ENCODE results near the gene GALNT13. TPM values are rescaled to one million over a fixed set of nuclear protein-coding genes. Genes with fewer than 3 reads are reported as not detected.

Gene GALNT13
- total RNA-seq (not detected), polyA plus RNA-seq (not detected)

DNA sequence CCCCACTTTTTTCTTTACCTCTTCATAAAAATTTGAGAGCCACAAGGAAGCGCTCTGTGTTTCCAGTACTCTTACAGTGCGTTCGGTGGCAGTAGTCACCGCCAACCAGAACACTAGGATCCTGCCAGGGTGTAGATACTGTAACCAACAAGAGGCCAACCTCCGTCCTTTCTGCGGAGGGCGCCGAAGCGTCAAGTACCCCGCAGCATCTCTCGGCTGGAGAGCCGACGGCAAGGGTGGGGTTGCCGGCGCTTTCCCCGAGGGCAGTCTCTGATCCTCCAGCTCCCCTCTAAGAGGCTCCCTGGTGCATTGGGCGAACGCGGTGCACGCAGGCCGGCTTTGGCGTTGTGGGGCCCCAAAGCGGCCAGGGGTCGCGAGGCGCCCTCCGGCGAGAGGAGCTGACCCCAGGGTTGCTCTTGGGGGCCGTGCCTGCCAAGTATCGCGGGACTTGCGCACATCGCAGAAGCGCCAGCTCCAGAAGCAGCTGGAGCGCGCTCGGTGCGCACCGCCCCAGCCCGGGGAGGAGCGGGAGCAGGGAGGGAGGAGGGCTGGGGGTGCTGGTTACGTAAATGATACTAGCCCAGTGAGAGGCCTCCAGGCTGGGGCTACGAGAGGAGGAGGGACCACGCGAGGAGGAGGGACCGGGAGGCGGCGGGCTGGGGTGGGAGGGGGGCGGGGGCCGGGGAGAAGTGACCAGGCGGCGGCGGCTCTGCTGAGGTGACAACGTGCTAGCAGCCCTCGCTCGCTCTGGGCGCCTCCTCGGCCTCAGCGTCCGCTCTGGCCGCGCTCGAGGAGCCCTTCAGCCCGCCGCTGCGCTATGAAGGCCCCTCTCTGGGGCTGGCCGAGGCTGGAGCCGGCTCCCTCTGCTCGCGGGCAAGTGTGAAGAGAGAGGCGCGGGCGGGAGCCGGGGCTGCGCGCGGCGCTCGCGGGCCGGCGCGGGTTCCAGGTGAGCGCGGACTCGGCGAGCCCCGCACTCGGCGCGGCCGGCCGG is at the start of gene GALNT13:
Gene GALNT13, plus strand, starts transcription at position 692 of the 991 bp plus-strand sequence.
- Histone ChIP-seq H3K4me1 (ENCODE audit: control insufficient read depth in 4 of 4, insufficient read depth in 4 of 4, low read length in 3 of 4) (peaks cover 0 to 3% (median under 1%) of the 10 kb centered on the region in 4 donors), H3K9me3 (ENCODE audit: control insufficient read depth in 4 of 4, low read length in 3 of 4) (no peaks in the 10 kb centered on the region), H3K27ac (ENCODE audit: low read depth in 1 of 2, low read length in 2 of 2) (no peak within 1 kb of the TSS), H3K36me3 (ENCODE audit: control insufficient read depth in 4 of 4, insufficient read depth in 3 of 4, low read depth in 1 of 4, low read length in 3 of 4) (no peaks in the 10 kb centered on the region), H3K4me3 (ENCODE audit: low read depth in 1 of 3, low read length in 3 of 3) (no peak within 1 kb of the TSS), H3K27me3 (ENCODE audit: control insufficient read depth in 4 of 4, insufficient read depth in 4 of 4, low read length in 3 of 4) (peaks cover 0 to 9% (median 1%) of the 10 kb centered on the region in 4 donors), H3K9ac (ENCODE audit: low read depth in 1 of 2, low read length in 2 of 2) (no peak within 1 kb of the TSS)
- no peak for DNase-seq (ENCODE audit: low spot score)
- 3% methylated on average over 93 of the region's 93 CpGs for WGBS
- no peak for TF ChIP-seq JUND (IDR thresholded peaks at IDR 0.05)
- no peak for TF ChIP-seq FOXA2 (IDR thresholded peaks at IDR 0.05)
- TF ChIP-seq, protein P1, sequence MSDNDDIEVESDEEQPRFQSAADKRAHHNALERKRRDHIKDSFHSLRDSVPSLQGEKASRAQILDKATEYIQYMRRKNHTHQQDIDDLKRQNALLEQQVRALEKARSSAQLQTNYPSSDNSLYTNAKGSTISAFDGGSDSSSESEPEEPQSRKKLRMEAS (IDR thresholded peaks at IDR 0.05) = no peak
- TF ChIP-seq YY1 (IDR thresholded peaks at IDR 0.05) = no peak
- TF ChIP-seq RXRA (IDR thresholded peaks at IDR 0.05) = no peak

DNA sequence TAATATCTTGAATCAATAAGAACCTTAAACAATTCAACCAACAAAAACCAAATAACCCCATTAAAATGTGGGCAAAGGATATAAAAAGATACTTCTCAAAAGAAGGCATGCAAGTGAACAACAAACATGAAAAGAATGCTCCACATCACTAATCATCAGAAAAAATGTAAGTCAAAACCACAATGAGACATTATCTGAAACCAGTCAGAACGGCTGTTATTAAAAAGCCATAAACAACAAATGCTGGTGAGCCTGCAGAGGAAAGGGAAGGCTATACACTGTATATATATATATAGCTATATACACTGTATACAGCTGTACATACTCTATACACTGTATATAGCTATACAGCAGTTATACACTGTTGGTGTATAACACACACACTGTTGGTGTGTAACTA is 47.8 kb upstream of the GALNT13 start:
- no peaks in the 10 kb centered on the region for H3K4me1 ChIP-seq (ENCODE audit: control insufficient read depth in 4 of 4, insufficient read depth in 4 of 4, low read length in 3 of 4)
- no peak overlapping the region for H3K4me3 ChIP-seq (ENCODE audit: low read depth in 1 of 3, low read length in 3 of 3)
- peaks cover 0 to 3% (median 0%) of the 10 kb centered on the region in 4 donors for H3K27me3 ChIP-seq (ENCODE audit: control insufficient read depth in 4 of 4, insufficient read depth in 4 of 4, low read length in 3 of 4)
- TF ChIP-seq, protein P2, sequence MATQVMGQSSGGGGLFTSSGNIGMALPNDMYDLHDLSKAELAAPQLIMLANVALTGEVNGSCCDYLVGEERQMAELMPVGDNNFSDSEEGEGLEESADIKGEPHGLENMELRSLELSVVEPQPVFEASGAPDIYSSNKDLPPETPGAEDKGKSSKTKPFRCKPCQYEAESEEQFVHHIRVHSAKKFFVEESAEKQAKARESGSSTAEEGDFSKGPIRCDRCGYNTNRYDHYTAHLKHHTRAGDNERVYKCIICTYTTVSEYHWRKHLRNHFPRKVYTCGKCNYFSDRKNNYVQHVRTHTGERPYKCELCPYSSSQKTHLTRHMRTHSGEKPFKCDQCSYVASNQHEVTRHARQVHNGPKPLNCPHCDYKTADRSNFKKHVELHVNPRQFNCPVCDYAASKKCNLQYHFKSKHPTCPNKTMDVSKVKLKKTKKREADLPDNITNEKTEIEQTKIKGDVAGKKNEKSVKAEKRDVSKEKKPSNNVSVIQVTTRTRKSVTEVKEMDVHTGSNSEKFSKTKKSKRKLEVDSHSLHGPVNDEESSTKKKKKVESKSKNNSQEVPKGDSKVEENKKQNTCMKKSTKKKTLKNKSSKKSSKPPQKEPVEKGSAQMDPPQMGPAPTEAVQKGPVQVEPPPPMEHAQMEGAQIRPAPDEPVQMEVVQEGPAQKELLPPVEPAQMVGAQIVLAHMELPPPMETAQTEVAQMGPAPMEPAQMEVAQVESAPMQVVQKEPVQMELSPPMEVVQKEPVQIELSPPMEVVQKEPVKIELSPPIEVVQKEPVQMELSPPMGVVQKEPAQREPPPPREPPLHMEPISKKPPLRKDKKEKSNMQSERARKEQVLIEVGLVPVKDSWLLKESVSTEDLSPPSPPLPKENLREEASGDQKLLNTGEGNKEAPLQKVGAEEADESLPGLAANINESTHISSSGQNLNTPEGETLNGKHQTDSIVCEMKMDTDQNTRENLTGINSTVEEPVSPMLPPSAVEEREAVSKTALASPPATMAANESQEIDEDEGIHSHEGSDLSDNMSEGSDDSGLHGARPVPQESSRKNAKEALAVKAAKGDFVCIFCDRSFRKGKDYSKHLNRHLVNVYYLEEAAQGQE (IDR thresholded peaks at IDR 0.05) = no peak
- TF ChIP-seq, protein P1 (IDR thresholded peaks at IDR 0.05) = no peak
- TF ChIP-seq JUND (IDR thresholded peaks at IDR 0.05) (no peak), FOXA2 (IDR thresholded peaks at IDR 0.05) (no peak), SP1 (IDR thresholded peaks at IDR 0.05) (no peak), YY1 (IDR thresholded peaks at IDR 0.05) (no peak), FOXA1 (IDR thresholded peaks at IDR 0.05) (no peak), RXRA (IDR thresholded peaks at IDR 0.05) (no peak), HNF4G (IDR thresholded peaks at IDR 0.05) (no peak), HNF4A (conservative IDR thresholded peaks at IDR 0.05) (no peak), TAF1 (conservative IDR thresholded peaks at IDR 0.05) (no peak), NR2F2 (IDR thresholded peaks at IDR 0.05) (no peak)
- TF ChIP-seq, protein P3, sequence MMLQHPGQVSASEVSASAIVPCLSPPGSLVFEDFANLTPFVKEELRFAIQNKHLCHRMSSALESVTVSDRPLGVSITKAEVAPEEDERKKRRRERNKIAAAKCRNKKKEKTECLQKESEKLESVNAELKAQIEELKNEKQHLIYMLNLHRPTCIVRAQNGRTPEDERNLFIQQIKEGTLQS (IDR thresholded peaks at IDR 0.05) = no peak
- TF ChIP-seq, protein P4, sequence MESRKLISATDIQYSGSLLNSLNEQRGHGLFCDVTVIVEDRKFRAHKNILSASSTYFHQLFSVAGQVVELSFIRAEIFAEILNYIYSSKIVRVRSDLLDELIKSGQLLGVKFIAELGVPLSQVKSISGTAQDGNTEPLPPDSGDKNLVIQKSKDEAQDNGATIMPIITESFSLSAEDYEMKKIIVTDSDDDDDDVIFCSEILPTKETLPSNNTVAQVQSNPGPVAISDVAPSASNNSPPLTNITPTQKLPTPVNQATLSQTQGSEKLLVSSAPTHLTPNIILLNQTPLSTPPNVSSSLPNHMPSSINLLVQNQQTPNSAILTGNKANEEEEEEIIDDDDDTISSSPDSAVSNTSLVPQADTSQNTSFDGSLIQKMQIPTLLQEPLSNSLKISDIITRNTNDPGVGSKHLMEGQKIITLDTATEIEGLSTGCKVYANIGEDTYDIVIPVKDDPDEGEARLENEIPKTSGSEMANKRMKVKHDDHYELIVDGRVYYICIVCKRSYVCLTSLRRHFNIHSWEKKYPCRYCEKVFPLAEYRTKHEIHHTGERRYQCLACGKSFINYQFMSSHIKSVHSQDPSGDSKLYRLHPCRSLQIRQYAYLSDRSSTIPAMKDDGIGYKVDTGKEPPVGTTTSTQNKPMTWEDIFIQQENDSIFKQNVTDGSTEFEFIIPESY (IDR thresholded peaks at IDR 0.05) = no peak
- 44% methylated on average over 1 of the region's 1 CpG for WGBS
- no peaks in the 10 kb centered on the region for H3K36me3 ChIP-seq (ENCODE audit: control insufficient read depth in 4 of 4, insufficient read depth in 3 of 4, low read depth in 1 of 4, low read length in 3 of 4)
- H3K9me3 ChIP-seq (ENCODE audit: control insufficient read depth in 4 of 4, low read length in 3 of 4) = peaks cover 0 to 2% (median 0%) of the 10 kb centered on the region in 4 donors
- DNase-seq (ENCODE audit: low spot score) = no peak
- no peak overlapping the region for H3K27ac ChIP-seq (ENCODE audit: low read depth in 1 of 2, low read length in 2 of 2)
- H3K9ac ChIP-seq (ENCODE audit: low read depth in 1 of 2, low read length in 2 of 2) = no peak overlapping the region

Measured in liver (tissue), 9 donors.